Suppressor macrophage treated with lipopolysaccharide for 1 hour (primary cell): Measurements from ENCODE around the gene S100PBP.

ENCODE experiments used
- DNase-seq, 3 donors: peaks; one replicate each; pipeline ENCODE4 v3.0.0-alpha.2; 2020 to 2022

S100PBP gene

GRCh38 chr1:32871364-32872191, 54.1 kb downstream of the S100PBP start:
- no peak for DNase-seq

DNA sequence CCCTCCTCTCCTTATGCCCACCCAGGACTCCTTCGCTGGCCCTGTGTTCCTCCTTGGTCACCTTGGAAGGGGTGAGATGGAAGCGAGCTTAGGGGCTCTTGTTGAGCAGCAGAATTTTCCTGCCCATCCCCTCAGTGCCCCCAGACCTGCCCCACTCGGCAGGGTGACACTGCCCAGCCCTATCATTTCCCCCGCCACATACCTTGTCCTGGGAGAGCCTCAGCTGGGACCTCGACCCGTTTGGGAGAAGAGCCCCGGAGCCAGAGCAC, 54.7 kb downstream of the S100PBP start:
- DNase-seq: no peak

DNA sequence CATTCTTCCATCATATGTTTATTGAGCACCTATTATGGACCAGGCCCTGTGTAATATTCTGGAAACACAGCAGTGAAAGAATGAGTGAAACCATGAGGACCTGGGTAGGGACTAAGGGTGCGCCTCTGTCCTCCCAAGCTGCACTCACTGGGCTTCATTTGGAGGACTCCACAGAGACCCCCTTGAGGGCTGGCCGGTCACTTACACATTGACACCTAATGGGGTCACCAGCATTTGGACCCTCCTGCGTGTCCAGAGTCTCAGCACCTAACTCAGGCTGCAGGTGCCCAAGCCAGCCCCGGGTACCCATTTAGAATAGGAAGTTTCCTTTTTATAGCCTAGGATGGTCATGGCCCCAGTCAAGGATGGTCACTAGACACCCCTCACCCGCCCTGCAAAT, 56.0 kb downstream of the S100PBP start:
- DNase-seq: no peak

GRCh38 chr1:32874860-32875752, 57.7 kb downstream of the S100PBP start:
- DNase-seq: no peak

GRCh38 chr1:32876341-32877210, 59.1 kb downstream of the S100PBP start:
- peak; percentile 77 to 86 (median 82) for DNase-seq

GRCh38 chr1:32877211-32878110, 60.0 kb downstream of the S100PBP start:
- DNase-seq: no peak

DNA sequence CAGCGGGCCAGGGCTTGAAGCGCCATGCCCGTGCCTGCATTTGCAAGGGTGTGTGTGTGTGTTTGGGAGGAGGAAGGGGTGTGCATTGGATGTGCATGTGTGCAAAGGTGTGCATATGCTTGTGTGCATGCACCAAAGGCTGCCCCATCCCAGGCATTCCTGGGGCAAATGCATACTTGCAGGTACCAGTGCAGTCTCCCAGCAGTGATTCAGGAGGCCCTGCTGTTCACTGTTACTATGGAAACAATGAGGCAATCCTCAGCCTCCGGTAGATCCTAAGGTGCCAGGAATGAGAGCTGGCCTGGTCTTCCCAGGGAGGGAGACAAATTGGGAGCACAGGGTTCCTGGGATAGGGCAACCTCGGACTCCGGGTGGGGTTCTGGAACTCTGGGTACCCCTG, 60.7 kb downstream of the S100PBP start:
- no peak for DNase-seq

DNA sequence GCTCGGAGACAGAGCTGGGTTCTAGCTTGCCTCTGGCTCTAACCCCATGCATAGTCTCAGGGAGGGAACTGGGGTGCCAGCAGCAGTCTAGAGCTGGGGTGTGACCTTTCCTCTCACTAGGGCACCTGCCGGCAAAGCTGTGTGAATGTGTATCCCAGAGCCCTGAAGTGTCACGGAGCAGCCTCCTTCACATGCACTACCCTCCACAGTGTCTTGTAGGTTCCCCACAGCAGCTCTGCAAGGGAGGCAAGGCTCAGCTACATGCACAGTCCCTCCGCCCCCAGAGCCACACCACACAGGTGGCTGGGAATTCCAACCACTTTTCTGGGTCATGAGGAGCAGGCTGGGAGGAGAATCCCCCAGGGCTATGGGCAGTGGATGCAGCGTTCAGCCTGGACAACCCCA, 61.2 kb downstream of the S100PBP start:
- no peak for DNase-seq

DNA sequence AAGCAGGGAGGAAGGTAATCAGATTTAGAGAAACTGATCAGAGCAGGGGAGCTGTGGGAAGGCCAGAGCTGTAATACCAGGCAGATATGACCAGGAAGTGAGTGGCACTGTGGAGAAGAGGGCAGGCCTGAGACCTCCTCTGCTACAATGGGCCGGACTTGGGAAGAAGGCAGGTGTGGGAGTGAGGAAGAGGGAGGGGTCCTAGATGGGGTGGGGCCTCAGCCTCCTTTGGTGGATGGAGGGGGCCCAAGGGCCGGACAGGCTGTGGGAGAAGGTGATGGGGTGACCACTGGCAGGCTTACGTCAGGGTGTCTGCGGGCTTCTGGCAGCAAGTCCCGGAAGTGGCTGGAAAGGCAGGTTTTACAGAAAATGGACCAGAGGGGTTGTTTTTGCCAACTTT, 63.8 kb downstream of the S100PBP start:
- no peak for DNase-seq

- DNase-seq: no peak
Observed at GRCh38 chr1:32881871-32882850, 64.7 kb downstream of the S100PBP start.

GRCh38 chr1:32883338-32884031, 66.0 kb downstream of the S100PBP start:
- no peak for DNase-seq

DNA sequence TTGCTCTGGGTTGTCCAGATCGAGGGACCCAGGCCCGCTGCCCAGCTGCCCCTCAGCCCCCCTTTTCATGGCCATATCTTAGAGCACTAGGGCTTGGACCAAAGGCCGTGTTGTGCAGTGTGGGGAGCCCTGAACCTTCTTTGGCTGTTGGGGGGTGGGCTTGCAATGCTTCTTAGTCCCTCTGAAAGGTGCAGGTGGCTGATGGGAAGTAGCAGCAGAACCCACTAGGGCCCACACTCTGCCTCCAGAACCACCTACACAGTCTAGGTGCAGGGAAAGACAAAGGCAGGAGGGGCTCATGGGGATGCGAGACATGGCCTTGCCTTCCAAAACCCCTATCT, 66.5 kb downstream of the S100PBP start:
- DNase-seq: no peak

- DNase-seq: no peak
Observed at GRCh38 chr1:32884726-32885125, 67.3 kb downstream of the S100PBP start.

GRCh38 chr1:32885676-32886003, 68.2 kb downstream of the S100PBP start:
- no peak for DNase-seq

DNA sequence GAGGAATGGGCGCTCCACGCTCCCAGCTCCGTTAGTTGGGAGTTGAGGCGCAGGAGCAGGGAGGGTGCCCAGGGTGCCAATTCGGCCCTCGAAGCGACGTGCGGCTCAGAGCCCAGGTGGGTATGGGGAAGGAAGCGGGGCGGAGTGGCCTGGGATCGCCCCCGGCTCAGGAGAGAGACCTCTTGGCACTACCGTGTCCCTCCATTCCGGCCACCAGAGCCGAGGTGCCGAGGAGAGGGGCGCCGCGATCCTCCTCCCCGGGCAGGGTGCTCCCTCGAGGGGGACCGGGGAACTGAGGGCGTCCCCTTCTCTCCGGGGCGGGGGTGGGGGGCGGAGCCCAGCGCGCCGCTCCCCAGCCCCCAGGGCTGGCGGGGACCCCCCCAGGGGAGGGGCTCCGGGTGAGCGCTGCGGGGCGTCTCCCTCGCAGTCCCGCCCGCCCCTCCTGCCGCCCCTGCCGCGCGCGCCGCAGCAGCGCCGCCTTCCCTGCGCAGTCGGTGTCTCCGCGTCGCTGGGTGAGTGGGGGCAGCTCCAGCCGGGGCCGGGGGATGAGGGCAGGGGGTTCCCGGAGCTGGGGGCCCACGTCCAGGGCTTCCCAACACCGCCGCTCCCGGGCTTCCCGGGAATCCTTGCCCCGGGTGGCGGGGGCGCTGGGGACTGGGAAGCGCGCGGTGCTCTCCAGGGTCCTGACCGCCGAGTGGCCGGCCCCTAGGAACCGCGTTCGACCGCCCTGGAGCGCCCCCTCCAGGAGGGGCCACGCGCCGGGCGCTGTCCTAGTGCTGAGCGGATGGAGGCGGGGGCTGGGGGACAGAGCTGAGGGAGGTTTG, 68.8 kb downstream of the S100PBP start, which contains the start of gene HPCA:
HPCA (plus strand) TSS at position 488 of the 824 bp plus-strand sequence. CDS start 2,408 bp downstream, outside the sequence.
- peak; percentile 57 to 88 (median 69) for DNase-seq

GRCh38 chr1:32886828-32887414, 69.5 kb downstream of the S100PBP start:
- DNase-seq: no peak

- DNase-seq: no peak
Observed at GRCh38 chr1:32887623-32888022, 70.2 kb downstream of the S100PBP start.

GRCh38 chr1:32888134-32888533, 70.7 kb downstream of the S100PBP start:
- no peak for DNase-seq
